GM12892 (cell line): ENCODE results near the gene RUSF1. TPM values are rescaled to one million over a fixed set of nuclear protein-coding genes. Genes with fewer than 3 reads are reported as not detected.
"Not testable (repeated sequence)": the region's sequence is repeated elsewhere in the genome, so short reads cannot be mapped to it uniquely, and the experiment has no call there.

ENCODE experiments used
- DNase-seq: peaks from one replicate; pipeline ENCODE4 v3.0.0; 2011; ENCODE audit not compliant: insufficient read length
- FAIRE-seq: peaks from 2 replicates; lab custom pipeline; 2011; peaks lifted over from hg19 to GRCh38; lab: Jason Lieb, UNC
- POLR2A ChIP-seq: IDR thresholded peaks from 2 replicates; pipeline ENCODE4 v1.6.1; 2011; ENCODE audit warnings: low read depth, low read length, control low read depth
- POLR2AphosphoS5 ChIP-seq: IDR thresholded peaks from 2 replicates; pipeline ENCODE4 v1.6.1; 2011; ENCODE audit warnings: low read depth, low read length, control low read depth
- TAF1 ChIP-seq: IDR thresholded peaks from 2 replicates; pipeline ENCODE4 v1.6.1; 2011; ENCODE audit warnings: low read depth, mild to moderate bottlenecking, control low read depth, low read length, borderline replicate concordance
- polyA plus RNA-seq: library from polyadenylated mRNA; unstranded; fragments of >200 nt; gene quantifications from one replicate; pipeline ENCODE4 v1.2.1, GENCODE V29; 2012; ENCODE audit warnings: missing spikeins, inconsistent platforms; ENCODE audit not compliant: missing spikeins

The RUSF1 gene
- polyA plus RNA-seq: 23.8 TPM

GRCh38 chr16:31507929-31508705 is at the start of gene RUSF1:
RUSF1 (minus strand) TSS chr16:31508391; CDS start chr16:31508373, 18 bp downstream.
- FAIRE-seq: peak; percentile 40
- TF ChIP-seq TAF1: peak; percentile 58
- TF ChIP-seq POLR2AphosphoS5: peak; percentile 85
- peak; percentile 90 for TF ChIP-seq POLR2A
- DNase-seq: peak; percentile 75

GRCh38 chr16:31542763-31543162 is 34.6 kb upstream of the RUSF1 start:
- TF ChIP-seq POLR2A: no peak
- no peak for TF ChIP-seq TAF1
- TF ChIP-seq POLR2AphosphoS5: no peak
- no peak for DNase-seq
- no peak for FAIRE-seq

DNA sequence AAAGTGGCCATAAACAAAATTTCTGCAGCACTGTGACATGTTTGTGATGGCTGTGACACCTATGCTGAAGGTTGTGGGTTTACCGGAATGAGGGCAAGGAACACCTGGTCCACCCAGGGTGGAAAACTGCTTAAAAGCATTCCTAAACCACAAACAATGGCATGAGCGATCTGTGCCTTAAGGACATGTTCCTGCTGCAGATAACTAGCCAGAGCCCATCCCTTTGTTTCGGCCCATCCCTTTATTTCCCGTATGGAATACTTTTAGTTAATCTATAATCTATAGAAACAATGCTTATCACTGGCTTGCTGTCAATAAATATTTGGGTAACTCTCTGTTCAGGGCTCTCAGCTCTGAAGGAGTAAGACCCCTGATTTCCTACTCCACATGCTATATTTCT is 31.6 kb upstream of the RUSF1 start:
- not testable (repeated sequence) for DNase-seq, FAIRE-seq

DNA sequence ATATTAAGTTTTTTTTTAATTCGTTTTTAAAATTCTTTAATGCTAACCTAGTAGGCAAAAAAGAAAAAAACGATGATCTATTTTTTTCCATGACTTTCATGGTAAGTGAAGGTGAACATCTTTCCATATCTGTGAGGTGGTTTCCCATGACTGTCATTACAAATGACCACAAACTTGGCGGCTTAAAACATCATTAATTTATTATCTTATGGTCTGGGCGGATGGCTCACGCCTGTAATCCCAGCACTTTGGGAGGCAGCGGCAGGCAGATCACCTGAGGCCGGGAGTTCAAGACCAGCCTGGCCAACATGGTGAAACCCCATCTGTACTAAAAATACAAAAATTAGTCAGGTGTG is 30.0 kb upstream of the RUSF1 start:
- FAIRE-seq: not testable (repeated sequence)

GRCh38 chr16:31537362-31538242 is 29.4 kb upstream of the RUSF1 start:
- FAIRE-seq: no peak
- no peak for DNase-seq
- no peak for TF ChIP-seq POLR2AphosphoS5
- TF ChIP-seq POLR2A: no peak
- no peak for TF ChIP-seq TAF1

More for the DNA sequence above, 30.0 kb upstream of the RUSF1 start:
- not testable (repeated sequence) for DNase-seq

DNA sequence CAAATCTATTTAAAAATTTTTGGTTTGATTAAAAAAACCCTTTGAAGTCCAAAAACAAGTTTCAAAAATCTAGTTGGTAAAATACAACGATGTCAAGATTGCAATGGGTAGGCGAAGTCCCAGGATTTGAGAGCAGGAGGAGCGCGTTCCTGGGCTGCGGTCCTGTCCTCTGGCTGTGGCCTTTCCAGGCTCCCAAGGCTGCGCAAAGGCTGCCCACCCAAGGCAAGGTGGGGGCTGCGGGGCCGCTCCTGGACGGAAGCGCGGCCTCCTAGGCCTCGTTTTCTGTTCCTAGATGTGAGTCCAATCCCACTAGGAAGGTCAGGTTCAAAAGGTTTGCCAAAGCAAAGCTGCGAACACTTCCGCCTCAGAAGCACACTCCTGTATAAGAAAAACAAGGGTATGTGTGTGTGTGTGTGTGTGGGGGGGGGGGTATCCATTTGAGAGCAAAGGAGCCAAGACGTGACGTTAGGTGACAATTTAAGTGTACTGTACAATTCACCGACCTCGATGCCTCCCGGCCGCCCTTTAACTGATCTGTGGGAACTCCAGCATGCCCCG is 28.7 kb upstream of the RUSF1 start:
- TF ChIP-seq TAF1 (no peak), POLR2AphosphoS5 (no peak), POLR2A (no peak)
- FAIRE-seq: no peak
- DNase-seq: no peak

DNA sequence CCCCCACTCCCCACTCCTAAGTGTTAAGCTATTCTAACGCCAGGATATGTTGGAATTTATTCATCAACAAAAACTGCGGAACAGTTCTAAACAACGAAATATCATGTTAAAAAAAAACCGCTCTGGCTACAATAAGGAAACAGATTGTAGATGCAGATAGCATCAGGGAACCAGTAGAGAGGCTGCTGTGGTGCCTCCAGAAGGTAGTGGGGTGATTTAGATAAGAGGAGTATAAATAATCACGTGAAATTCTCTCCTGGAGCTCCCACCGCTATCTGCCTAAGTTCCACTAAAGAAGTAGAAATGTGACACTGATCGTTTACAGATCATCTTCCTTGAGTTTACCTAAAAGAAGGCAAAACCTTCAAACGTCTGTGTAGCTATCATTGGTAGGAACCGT is 27.5 kb upstream of the RUSF1 start:
- DNase-seq (no peak), FAIRE-seq (no peak)
- TF ChIP-seq TAF1 (no peak), POLR2AphosphoS5 (no peak), POLR2A (no peak)

GRCh38 chr16:31532896-31533295 is 24.7 kb upstream of the RUSF1 start:
- TF ChIP-seq TAF1 (no peak), POLR2AphosphoS5 (no peak), POLR2A (no peak)
- no peak for DNase-seq
- no peak for FAIRE-seq

GRCh38 chr16:31532120-31532519 is 23.9 kb upstream of the RUSF1 start:
- no peak for DNase-seq
- TF ChIP-seq POLR2A (no peak), POLR2AphosphoS5 (no peak), TAF1 (no peak)
- FAIRE-seq: no peak

DNA sequence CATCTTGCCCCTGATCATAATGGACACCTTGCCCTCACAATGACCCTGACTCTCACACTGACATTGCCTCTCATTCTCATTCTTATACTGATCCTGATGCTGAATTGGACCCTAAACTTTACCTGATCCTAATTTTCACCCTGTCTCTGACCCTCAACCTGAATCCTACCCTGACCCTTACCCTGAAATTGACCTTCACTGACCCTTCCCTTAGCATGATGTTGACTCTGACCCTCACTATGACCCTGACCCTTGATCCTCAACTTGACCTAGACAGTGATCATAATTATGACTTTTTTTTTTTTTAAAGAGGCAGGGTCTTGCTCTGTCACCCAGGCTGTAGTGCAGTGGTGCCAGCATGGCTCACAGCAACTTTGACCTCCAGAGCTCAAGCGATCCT is 22.9 kb upstream of the RUSF1 start:
- DNase-seq (no peak), FAIRE-seq (no peak)
- TF ChIP-seq POLR2A: no peak
- TF ChIP-seq POLR2AphosphoS5: no peak
- no peak for TF ChIP-seq TAF1

DNA sequence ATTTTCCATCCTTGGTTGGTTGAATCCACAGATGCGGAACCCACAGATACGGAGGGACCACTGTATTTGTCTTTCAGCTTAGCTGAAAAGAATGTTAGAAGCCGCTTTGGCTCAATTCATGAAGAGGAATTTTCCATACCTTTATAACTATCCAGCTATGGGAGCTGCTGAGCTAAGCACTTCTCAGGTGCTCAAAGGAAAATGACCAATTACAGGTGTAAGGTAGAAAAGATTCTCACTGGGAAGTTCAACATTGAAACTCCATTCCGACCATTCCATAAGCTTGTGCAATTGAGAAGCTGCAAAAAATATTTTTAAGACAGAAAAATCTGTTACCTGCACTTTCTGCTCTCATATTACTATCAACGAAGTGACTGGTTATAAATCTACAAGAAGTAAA is 22.2 kb upstream of the RUSF1 start:
- no peak for FAIRE-seq
- DNase-seq: no peak
- no peak for TF ChIP-seq POLR2A
- no peak for TF ChIP-seq TAF1
- TF ChIP-seq POLR2AphosphoS5: no peak

GRCh38 chr16:31529937-31530312 is 21.7 kb upstream of the RUSF1 start:
- no peak for FAIRE-seq
- TF ChIP-seq TAF1 (no peak), POLR2AphosphoS5 (no peak), POLR2A (no peak)

More at GRCh38 chr16:31529937-31530312, 21.7 kb upstream of the RUSF1 start:
- no peak for DNase-seq
